B cell (primary cell): ENCODE measurements around the gene SCYGR1.

Experiments
- CTCF ChIP-seq: fragments of 200-600 bp; IDR thresholded peaks from one replicate; pipeline ENCODE4 v1.8.0; 2022; ENCODE audit warnings: antibody characterized with exemption, mild to moderate bottlenecking
- EZH2 ChIP-seq: IDR thresholded peaks from 2 replicates; pipeline ENCODE4 v1.6.1; 2012; ENCODE audit warnings: borderline replicate concordance, low read depth, mild to moderate bottlenecking, moderate library complexity, low read length; ENCODE audit not compliant: insufficient read depth, poor library complexity, severe bottlenecking

- TF ChIP-seq CTCF, result no peak
- no peak for TF ChIP-seq EZH2
Observed at GRCh38 chr2:227411990-227412350, 24.2 kb upstream of the SCYGR1 start.
